Measurements from ENCODE around the gene DIAPH1.

DIAPH1 gene

GRCh38 chr5:141603923-141604717 is 14.7 kb downstream of the DIAPH1 start:
- Histone ChIP-seq H3K36me3 (peaks cover 0 to 62% (median 33%) of the 10 kb centered on the region in 11 experiments; a peak in 14 of 22 replicates), H3K4me1 (peaks cover 93 to 99% (median 97%) of the 10 kb centered on the region in 10 experiments), H3K9me3 (replicated peaks in 1 of 11) (peaks cover 0 to 12% (median 0%) of the 10 kb centered on the region in 11 experiments; a peak in 4 of 22 replicates), H3K27me3 (no peaks in the 10 kb centered on the region), H3K9ac (peak overlapping the region; percentile 51 to 82 (median 75); a peak in 21 of 22 replicates), H3K27ac (peak overlapping the region; percentile 52 to 94 (median 91); a peak in 21 of 22 replicates), H3K4me2 (peak overlapping the region; percentile 81 to 96 (median 91)), H3K4me3 (peak overlapping the region in 7 of 10 experiments; percentile 11 to 51 (median 30); a peak in 11 of 20 replicates), H4K20me1 (peaks cover 0 to 22% (median 0%) of the 10 kb centered on the region in 11 experiments; a peak in 3 of 22 replicates)
- peak; percentile 34 to 94 (median 80); a peak in 19 of 22 replicates for TF ChIP-seq Cebpa-rat (IDR thresholded peaks at IDR 0.05)

DNA sequence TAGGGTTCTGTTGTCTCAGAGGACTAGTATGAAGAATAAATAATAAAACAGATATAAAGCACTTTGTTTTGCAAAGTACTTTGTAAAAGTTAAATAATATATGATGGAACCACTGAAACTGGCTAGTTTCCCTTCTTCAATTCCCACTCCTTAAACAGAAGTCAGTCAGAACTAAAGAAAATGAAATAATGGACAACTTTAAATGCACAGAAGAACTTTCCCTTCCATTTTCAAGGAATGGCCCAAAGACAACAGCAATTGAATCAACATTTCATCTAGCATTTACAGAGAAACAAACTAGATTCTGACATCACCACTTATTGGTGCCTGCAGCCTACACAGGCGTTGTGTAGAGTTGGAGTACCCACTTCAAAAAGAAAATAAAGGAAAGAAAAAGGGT is 16.2 kb downstream of the DIAPH1 start:
- H3K4me2 ChIP-seq, result peak overlapping the region; percentile 81 to 96 (median 91)
- peak overlapping the region in 10 of 11 experiments; percentile 22 to 82 (median 74); a peak in 12 of 22 replicates for H3K9ac ChIP-seq
- TF ChIP-seq Cebpa-rat (IDR thresholded peaks at IDR 0.05), result no peak
- peak overlapping the region in 1 of 10 experiments; percentile 46; a peak in 1 of 20 replicates for H3K4me3 ChIP-seq
- peaks cover 90 to 99% (median 96%) of the 10 kb centered on the region in 10 experiments for H3K4me1 ChIP-seq
- H3K36me3 ChIP-seq, result peaks cover 4 to 56% (median 37%) of the 10 kb centered on the region in 11 experiments; a peak in 18 of 22 replicates
- peaks cover 4 to 16% (median 5%) of the 10 kb centered on the region in 11 experiments; a peak in 20 of 22 replicates for H3K9me3 ChIP-seq (replicated peaks in 1 of 11)
- H3K27ac ChIP-seq, result peak overlapping the region; percentile 42 to 94 (median 91); a peak in 21 of 22 replicates
- H4K20me1 ChIP-seq, result peaks cover 0 to 26% (median 0%) of the 10 kb centered on the region in 11 experiments; a peak in 4 of 22 replicates
- no peaks in the 10 kb centered on the region for H3K27me3 ChIP-seq

DNA sequence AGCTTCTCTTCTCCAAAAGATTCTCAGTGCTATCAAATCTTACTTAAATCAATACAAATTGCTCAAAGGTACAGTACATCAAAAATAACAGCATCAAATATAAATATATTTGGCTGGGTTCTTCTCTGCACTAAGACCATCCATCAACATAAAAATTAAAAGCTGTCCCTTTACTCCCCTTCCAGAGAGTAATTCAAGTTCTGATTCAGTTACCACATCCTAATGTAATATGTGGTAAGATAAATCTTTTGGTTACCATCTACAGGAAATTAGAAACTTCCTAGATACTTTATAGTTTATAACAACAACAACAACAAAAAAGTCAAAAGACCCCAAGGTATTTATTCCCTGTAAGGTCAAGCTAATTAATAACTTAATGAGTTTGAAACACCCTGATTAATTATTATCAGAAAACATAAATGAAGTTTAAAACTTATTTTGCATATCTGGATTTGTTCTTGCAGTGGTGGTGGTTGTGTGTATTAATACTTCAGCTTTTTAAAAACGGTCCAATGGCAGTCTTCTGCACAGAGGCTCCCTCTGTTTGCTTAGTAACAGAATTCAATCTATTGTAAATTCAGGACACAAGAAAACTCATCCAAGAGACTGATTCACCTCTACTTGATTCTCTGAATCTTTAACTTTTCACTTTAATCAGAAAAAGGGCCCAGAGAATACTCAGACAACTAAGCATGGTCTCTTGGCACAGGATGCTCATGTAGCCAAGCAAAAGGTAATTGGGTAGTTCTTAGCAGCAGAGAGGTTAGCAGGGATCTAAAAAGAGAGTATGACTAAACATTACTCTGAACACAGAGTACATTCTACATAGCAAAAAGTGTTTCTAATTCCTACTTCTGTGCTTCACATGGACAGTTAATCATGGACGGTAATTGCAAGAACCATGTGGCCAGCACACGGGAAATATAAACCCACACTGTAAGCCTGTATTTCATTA is 20.1 kb downstream of the DIAPH1 start:
- Histone ChIP-seq H3K4me1 (peaks cover 53 to 98% (median 82%) of the 10 kb centered on the region in 10 experiments), H3K36me3 (peaks cover 19 to 91% (median 72%) of the 10 kb centered on the region in 11 experiments), H3K4me2 (peak overlapping the region; percentile 46 to 95 (median 63); a peak in 21 of 22 replicates), H3K4me3 (no peak overlapping the region), H3K27ac (peak overlapping the region in 10 of 11 experiments; percentile 38 to 94 (median 64); a peak in 20 of 22 replicates), H3K9me3 (replicated peaks in 1 of 11) (peaks cover 15 to 35% (median 22%) of the 10 kb centered on the region in 11 experiments), H3K9ac (peak overlapping the region in 5 of 11 experiments; percentile 20 to 50 (median 26); a peak in 5 of 22 replicates), H4K20me1 (peaks cover 2 to 31% (median 8%) of the 10 kb centered on the region in 11 experiments; a peak in 11 of 22 replicates), H3K27me3 (no peaks in the 10 kb centered on the region)
- no peak for TF ChIP-seq Cebpa-rat (IDR thresholded peaks at IDR 0.05)

DNA sequence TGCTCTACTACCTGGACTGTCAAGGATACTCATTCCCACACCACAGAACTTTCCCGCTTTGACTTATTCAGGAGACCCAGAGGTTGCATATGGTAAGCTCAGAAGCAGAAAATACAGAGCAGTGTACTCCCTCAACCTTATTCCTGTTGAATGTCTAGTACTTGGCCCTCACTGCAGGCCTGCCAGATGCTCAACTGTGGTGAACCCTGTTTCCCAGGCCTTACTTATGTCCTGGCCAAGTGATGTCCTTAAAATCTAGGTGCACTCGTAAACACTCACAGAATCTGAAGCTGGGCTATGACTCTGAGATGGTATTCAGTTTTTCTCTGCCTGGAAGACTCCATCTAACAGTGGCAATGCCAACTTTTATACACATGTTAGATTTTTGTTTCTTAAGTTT is 21.0 kb downstream of the DIAPH1 start:
- TF ChIP-seq Cebpa-rat (IDR thresholded peaks at IDR 0.05), result no peak
- H3K27ac ChIP-seq, result peak overlapping the region in 10 of 11 experiments; percentile 11 to 94 (median 59); a peak in 19 of 22 replicates
- H3K27me3 ChIP-seq, result no peaks in the 10 kb centered on the region
- peak overlapping the region in 9 of 11 experiments; percentile 29 to 93 (median 55); a peak in 14 of 22 replicates for H3K4me2 ChIP-seq
- H3K4me1 ChIP-seq, result peaks cover 52 to 98% (median 82%) of the 10 kb centered on the region in 10 experiments
- H3K36me3 ChIP-seq, result peaks cover 19 to 91% (median 70%) of the 10 kb centered on the region in 11 experiments
- H3K4me3 ChIP-seq, result peak overlapping the region in 2 of 10 experiments; percentile 0; a peak in 1 of 20 replicates
- peaks cover 4 to 40% (median 17%) of the 10 kb centered on the region in 11 experiments; a peak in 17 of 22 replicates for H4K20me1 ChIP-seq
- H3K9ac ChIP-seq, result no peak overlapping the region; a peak in 1 of 22 replicates
- peaks cover 15 to 34% (median 22%) of the 10 kb centered on the region in 11 experiments for H3K9me3 ChIP-seq (replicated peaks in 1 of 11)

DNA sequence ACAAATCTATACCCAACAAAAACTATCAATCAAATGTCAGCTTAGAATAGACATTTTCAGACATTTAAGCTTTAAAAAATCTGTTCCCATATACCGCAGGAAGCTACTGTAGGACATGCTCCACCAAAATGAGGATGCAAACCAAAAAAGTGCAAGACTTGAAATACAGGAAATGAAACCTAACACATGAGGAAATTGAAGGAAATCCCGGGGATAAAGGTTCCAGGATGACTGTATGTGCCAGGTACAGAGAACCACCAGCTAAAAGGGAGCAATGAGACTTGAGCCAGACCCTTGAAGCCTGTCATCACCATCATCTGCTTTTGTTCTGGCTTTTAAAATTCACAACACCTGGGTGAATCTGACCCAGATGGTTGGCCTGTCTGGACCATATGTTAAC is 21.4 kb downstream of the DIAPH1 start:
- peaks cover 52 to 98% (median 82%) of the 10 kb centered on the region in 10 experiments for H3K4me1 ChIP-seq
- no peak for TF ChIP-seq Cebpa-rat (IDR thresholded peaks at IDR 0.05)
- H3K9me3 ChIP-seq (replicated peaks in 1 of 11), result peaks cover 15 to 33% (median 21%) of the 10 kb centered on the region in 11 experiments
- peaks cover 4 to 44% (median 21%) of the 10 kb centered on the region in 11 experiments; a peak in 17 of 22 replicates for H4K20me1 ChIP-seq
- no peak overlapping the region for H3K9ac ChIP-seq
- no peaks in the 10 kb centered on the region for H3K27me3 ChIP-seq
- H3K36me3 ChIP-seq, result peaks cover 19 to 90% (median 66%) of the 10 kb centered on the region in 11 experiments
- H3K4me2 ChIP-seq, result peak overlapping the region in 9 of 11 experiments; percentile 29 to 93 (median 55); a peak in 15 of 22 replicates
- peak overlapping the region in 2 of 10 experiments; percentile 0; a peak in 1 of 20 replicates for H3K4me3 ChIP-seq
- peak overlapping the region in 10 of 11 experiments; percentile 11 to 94 (median 59); a peak in 19 of 22 replicates for H3K27ac ChIP-seq

- peak overlapping the region in 8 of 11 experiments; percentile 3 to 94 (median 57); a peak in 10 of 22 replicates for H3K27ac ChIP-seq
- no peaks in the 10 kb centered on the region for H3K27me3 ChIP-seq
- peaks cover 51 to 95% (median 81%) of the 10 kb centered on the region in 10 experiments for H3K4me1 ChIP-seq
- H3K36me3 ChIP-seq, result peaks cover 19 to 85% (median 65%) of the 10 kb centered on the region in 11 experiments
- no peak for TF ChIP-seq Cebpa-rat (IDR thresholded peaks at IDR 0.05)
- H3K4me3 ChIP-seq, result no peak overlapping the region
- H3K9me3 ChIP-seq (replicated peaks in 1 of 11), result peaks cover 15 to 32% (median 21%) of the 10 kb centered on the region in 11 experiments
- no peak overlapping the region for H3K9ac ChIP-seq
- H4K20me1 ChIP-seq, result peaks cover 4 to 46% (median 22%) of the 10 kb centered on the region in 11 experiments; a peak in 18 of 22 replicates
- H3K4me2 ChIP-seq, result peak overlapping the region in 7 of 11 experiments; percentile 29 to 93 (median 58); a peak in 12 of 22 replicates
These were observed 21.9 kb downstream of the DIAPH1 start for GRCh38 chr5:141596867-141597266.

GRCh38 chr5:141590127-141590526 is 28.7 kb downstream of the DIAPH1 start:
- no peak for TF ChIP-seq Cebpa-rat (IDR thresholded peaks at IDR 0.05)
- H3K4me3 ChIP-seq, result no peak overlapping the region
- H3K27me3 ChIP-seq, result no peaks in the 10 kb centered on the region
- H3K36me3 ChIP-seq, result peaks cover 34 to 87% (median 82%) of the 10 kb centered on the region in 11 experiments
- H4K20me1 ChIP-seq, result peaks cover 9 to 94% (median 63%) of the 10 kb centered on the region in 11 experiments; a peak in 21 of 22 replicates
- peak overlapping the region in 1 of 11 experiments; percentile 21; a peak in 1 of 22 replicates for H3K9ac ChIP-seq
- peak overlapping the region in 5 of 11 experiments; percentile 41 to 63 (median 53); a peak in 10 of 22 replicates for H3K4me2 ChIP-seq
- peaks cover 24 to 88% (median 63%) of the 10 kb centered on the region in 10 experiments for H3K4me1 ChIP-seq
- peaks cover 0 to 3% (median 0%) of the 10 kb centered on the region in 11 experiments; a peak in 4 of 22 replicates for H3K9me3 ChIP-seq (replicated peaks in 1 of 11)
- peak overlapping the region in 3 of 11 experiments; percentile 14 to 49 (median 36); a peak in 6 of 22 replicates for H3K27ac ChIP-seq
